Heart left ventricle (tissue), 16 donors: Measurements from ENCODE around the gene BCR. TPM values are rescaled to one million over a fixed set of nuclear protein-coding genes. Genes with fewer than 3 reads are reported as not detected.

Experiments used
- ATAC-seq, 4 donors: fragments of 200-7000 bp; cut with Tn5 transposase; one replicate each; pipeline ENCODE4 v1.9.1; 2020 to 2022; ENCODE audit warnings: moderate library complexity in 4 of 4, mild to moderate bottlenecking in 3 of 4, moderate number of reproducible peaks in 1 of 4
- DNase-seq, 5 donors: peaks; one replicate each; pipeline ENCODE4 v3.0.0-alpha.2; 2020
- H3K27ac ChIP-seq, 12 donors: fragments of 200-600 bp; sonication (generic) in 4 of 12; one replicate each; pipeline versions ENCODE4 v1.5.0 to v1.8.0; 2016 to 2022; ENCODE audit warnings: mild to moderate bottlenecking in 2 of 12
- H3K27me3 ChIP-seq, 9 donors: fragments of 200-600 bp; sonication (generic) in 2 of 9; one replicate each; pipeline versions ENCODE4 v1.5.1 to v1.8.0; 2016 to 2022; ENCODE audit warnings: mild to moderate bottlenecking in 3 of 9
- H3K36me3 ChIP-seq, 9 donors: fragments of 200-600 bp; sonication (generic) in 2 of 9; one replicate each; pipeline versions ENCODE4 v1.5.0 to v1.8.0; 2018 to 2022; ENCODE audit warnings: mild to moderate bottlenecking in 2 of 9
- H3K4me1 ChIP-seq, 12 donors: fragments of 200-600 bp; sonication (generic) in 4 of 12; one replicate each; pipeline versions ENCODE4 v1.5.0 to v1.8.0; 2016 to 2022; ENCODE audit warnings: mild to moderate bottlenecking in 3 of 12
- H3K4me3 ChIP-seq, 12 donors: fragments of 200-600 bp; sonication (generic) in 4 of 12; one replicate each; pipeline versions ENCODE4 v1.5.0 to v1.8.0; 2017 to 2022; ENCODE audit warnings: mild to moderate bottlenecking in 9 of 12, moderate library complexity in 4 of 12
- H3K9me3 ChIP-seq, 12 donors: fragments of 200-600 bp; sonication (generic) in 4 of 12; one replicate each; pipeline versions ENCODE4 v1.5.0 to v1.8.0; 2016 to 2022; ENCODE audit warnings: mild to moderate bottlenecking in 1 of 12
- CTCF ChIP-seq, 12 donors: fragments of 200-600 bp; sonication (generic) in 4 of 12; IDR thresholded peaks; one replicate each; pipeline versions ENCODE4 v1.5.0 to v1.8.0; 2018 to 2022; ENCODE audit warnings: antibody characterized with exemption in 12 of 12, mild to moderate bottlenecking in 5 of 12
- POLR2A ChIP-seq, 2 donors: fragments of 450-650 bp; IDR thresholded peaks; one replicate each; pipeline ENCODE4 v1.6.1; 2017; ENCODE audit warnings: antibody characterized with exemption in 2 of 2, mild to moderate bottlenecking in 2 of 2, moderate library complexity in 2 of 2
- WGBS, 4 donors: extraction: QIAGEN DNeasy Blood & Tissue Kit in 2 of 4; methylation state at CpG; one replicate each; pipeline versions ENCODE4 v1.1.5 to v1.1.7; 2013 to 2018; 5-methylcytosine and 5-hydroxymethylcytosine counted together
- intact Hi-C, 10 donors: fragments of 100-400 bp; cut with DNase I; formaldehyde crosslinking; loops; one replicate each; pipeline versions ENCODE4 v1.11.1 to v1.14.2; 2022
- polyA plus RNA-seq, 2 donors: library from polyadenylated mRNA; stranded (reverse); fragments of 200-250 nt; gene quantifications; one replicate each; pipeline ENCODE4 v1.2.3, GENCODE V29; 2013
- total RNA-seq, 9 donors: library from RNA; depleted of rRNA in 2 of 9; stranded (reverse); fragments of >200 nt in 2 of 9; fragmentation: NEBNext Ultra II Directional in 3 of 9; extraction: Animal tissue kit (Norgen Biotek cat#: 25700) in 3 of 9; gene quantifications; one replicate each; pipeline versions ENCODE4 v1.1.0 to v1.2.4, GENCODE V29; 2016 to 2023
- donor health status: ischemic (EF 13 %, LVEDD 7.1; RV severe dilation, severe dysfunction).
- donor health status: healthy with polysubstance abuse.
- donor health status: DM: no; HTN: yes; CAD: no.
- donor health status: DM: no; HTN: no; CAD: no.
- donor health status: ischemic (EF 25% LVEDD 6.9; RV normal size, moderate dysfunction).
- donor health status: ischemic (EF 25% LVEDD 5.7; RV mildly dilated, moderate dysfunction).
- donor health status: healthy.
- donor health status: DM: yes; HTN: yes; CAD: no.
- donor health status: ischemic (EF 35%, LVEDD 5.7; RV mildly dilated, moderate dysfunction).
- donor health status: nonischemic (EF 11% LVEDD 7.7; RV severe dilation, severe dysfunction).
- donor health status: DM: yes; HTN: yes; CAD: no.
- donor health status: PGD.
- donor health status: ischemic (EF 29% LVEDD 5.4; RV normal size, mild dysfunction).
- donor health status: nonischemic (EF 23%, LVEDD 6.1; RV moderate dilation, normal function).

The BCR gene
- total and polyA plus RNA-seq, 11 donors = 12.6 to 51.1 (median 28.7) TPM

GRCh38 chr22:23283591-23284503 lies 103.5 kb downstream of the BCR start:
- WGBS, 4 donors = 90 to 92% (median 92%) methylated on average over 22 of the region's 22 CpGs
- peaks cover 0 to 59% (median 37%) of the 10 kb centered on the region in 9 donors for H3K36me3 ChIP-seq
- H3K27ac ChIP-seq = peak overlapping the region in 2 of 12 donors; percentile 33 to 82
- intact Hi-C loops = loop anchor here in 7 of 10 donors (5.0 to 10.0 kb wide), 2 partner anchors 327 to 329 kb away; no protein-coding TSS in a partner anchor
- TF ChIP-seq POLR2A (IDR thresholded peaks at IDR 0.05) (no peak), CTCF (IDR thresholded peaks at IDR 0.05) (no peak)
- no peak overlapping the region for H3K4me3 ChIP-seq
- no peak for ATAC-seq
- H3K4me1 ChIP-seq = peaks cover 0 to 27% (median 15%) of the 10 kb centered on the region in 12 donors
- no peak for DNase-seq
- no peaks in the 10 kb centered on the region for H3K27me3 ChIP-seq
- H3K9me3 ChIP-seq = no peaks in the 10 kb centered on the region

- DNase-seq = no peak
- Histone ChIP-seq H3K36me3 (peaks cover 0 to 66% (median 37%) of the 10 kb centered on the region in 9 donors), H3K4me1 (peaks cover 0 to 20% (median 8%) of the 10 kb centered on the region in 12 donors), H3K4me3 (no peak overlapping the region), H3K9me3 (no peaks in the 10 kb centered on the region), H3K27me3 (no peaks in the 10 kb centered on the region), H3K27ac (peak overlapping the region in 1 of 12 donors; percentile 8)
- 93 to 95% (median 94%) methylated on average over 8 to 10 of the region's 10 CpGs for WGBS, 4 donors
- TF ChIP-seq POLR2A (IDR thresholded peaks at IDR 0.05) (no peak), CTCF (IDR thresholded peaks at IDR 0.05) (no peak)
- intact Hi-C loops = loop anchor here in 7 of 10 donors (5.0 to 10.0 kb wide), 2 partner anchors 327 to 330 kb away; no protein-coding TSS in a partner anchor
- ATAC-seq = no peak
These were observed 104.3 kb downstream of the BCR start for GRCh38 chr22:23284504-23285033.

GRCh38 chr22:23285236-23285635 lies 104.9 kb downstream of the BCR start:
- ATAC-seq = no peak
- no peak overlapping the region for H3K4me3 ChIP-seq
- H3K27me3 ChIP-seq = no peaks in the 10 kb centered on the region
- intact Hi-C loops = loop anchor here in 4 of 10 donors (10.0 kb wide), 1 partner anchor 330 kb away; no protein-coding TSS in a partner anchor
- peak overlapping the region in 1 of 12 donors; percentile 8 for H3K27ac ChIP-seq
- no peak for DNase-seq
- TF ChIP-seq CTCF (IDR thresholded peaks at IDR 0.05) = no peak
- TF ChIP-seq POLR2A (IDR thresholded peaks at IDR 0.05) = no peak
- no peaks in the 10 kb centered on the region for H3K9me3 ChIP-seq
- peaks cover 0 to 17% (median 9%) of the 10 kb centered on the region in 12 donors for H3K4me1 ChIP-seq
- H3K36me3 ChIP-seq = peaks cover 0 to 69% (median 37%) of the 10 kb centered on the region in 9 donors
- WGBS, 4 donors = 97 to 100% (median 99%) methylated on average over 3 to 8 of the region's 8 CpGs

GRCh38 chr22:23285734-23286133 lies 105.4 kb downstream of the BCR start:
- Histone ChIP-seq H3K27me3 (no peaks in the 10 kb centered on the region), H3K4me3 (no peak overlapping the region), H3K9me3 (no peaks in the 10 kb centered on the region), H3K36me3 (peaks cover 0 to 72% (median 37%) of the 10 kb centered on the region in 9 donors), H3K4me1 (peaks cover 0 to 21% (median 12%) of the 10 kb centered on the region in 12 donors), H3K27ac (no peak overlapping the region)
- TF ChIP-seq CTCF (IDR thresholded peaks at IDR 0.05) (no peak), POLR2A (IDR thresholded peaks at IDR 0.05) (no peak)
- ATAC-seq (no peak), DNase-seq (no peak)
- 88 to 96% (median 94%) methylated on average over 5 to 7 of the region's 7 CpGs for WGBS, 4 donors
- intact Hi-C loops = loop anchor here in 4 of 10 donors (10.0 kb wide), 1 partner anchor 331 kb away; no protein-coding TSS in a partner anchor
